GM10248 (cell line): Measurements from ENCODE around the gene CLMN.
A peak's percentile ranks its signal among the peaks of the same experiment; 100 is the strongest.

ENCODE experiments used
- CTCF ChIA-PET: fragments of 300-600 bp; sonication (Branson Sonifier 250); formaldehyde crosslinking; extraction: SDS; loops from one replicate; lab custom pipeline; 2021; ENCODE audit warnings: antibody characterized with exemption; lab: Yijun Ruan, JAX
- POLR2A ChIA-PET: fragments of 350-650 bp; sonication (Branson Sonifier 250); formaldehyde crosslinking; extraction: SDS; loops from one replicate; lab custom pipeline; 2020; ENCODE audit warnings: antibody characterized with exemption; lab: Yijun Ruan, JAX
- DNase-seq: peaks from one replicate; pipeline ENCODE4 v3.0.0; 2012; ENCODE audit errors: extremely low spot score
- CTCF ChIP-seq: IDR thresholded peaks from 2 replicates; pipeline ENCODE4 v1.5.1; 2012; ENCODE audit warnings: mild to moderate bottlenecking, low read depth; ENCODE audit errors: extremely low read depth, missing control alignments, control extremely low read depth

The CLMN gene

GRCh38 chr14:95258156-95258555 is 61.6 kb downstream of the CLMN start:
- POLR2A ChIA-PET = no interaction called here
- CTCF ChIA-PET = no interaction called here
- no peak for TF ChIP-seq CTCF
- no peak for DNase-seq

GRCh38 chr14:95257521-95257920 is 62.2 kb downstream of the CLMN start:
- POLR2A ChIA-PET = no interaction called here
- no peak for TF ChIP-seq CTCF
- CTCF ChIA-PET = no interaction called here
- DNase-seq = no peak

- no peak for TF ChIP-seq CTCF
- ChIA-PET CTCF (no interaction called here), POLR2A (no interaction called here)
- DNase-seq = no peak
Observed at GRCh38 chr14:95256776-95257060, 63.0 kb downstream of the CLMN start.

- CTCF ChIA-PET = no interaction called here
- no peak for TF ChIP-seq CTCF
- POLR2A ChIA-PET = no interaction called here
- no peak for DNase-seq
Observed at GRCh38 chr14:95256002-95256775, 63.5 kb downstream of the CLMN start.

- DNase-seq = peak; percentile 70
- POLR2A ChIA-PET = no interaction called here
- CTCF ChIA-PET = no interaction called here
- no peak for TF ChIP-seq CTCF
Observed at GRCh38 chr14:95255487-95255886, 64.2 kb downstream of the CLMN start.

- DNase-seq = peak; percentile 52
- POLR2A ChIA-PET = no interaction called here
- TF ChIP-seq CTCF = no peak
- CTCF ChIA-PET = no interaction called here
Observed at GRCh38 chr14:95255013-95255412, 64.7 kb downstream of the CLMN start.
